Gastroesophageal sphincter (tissue), 3 donors: ENCODE measurements around the gene DDX54.

ENCODE experiments used
- POLR2A ChIP-seq, 2 donors: fragments of 450-650 bp; IDR thresholded peaks; one replicate each; pipeline ENCODE4 v1.6.1; 2017; ENCODE audit warnings: antibody characterized with exemption in 2 of 2, mild to moderate bottlenecking in 2 of 2, moderate library complexity in 1 of 2
- TF ChIP-seq, protein P1 (sequence below), 4 experiments: fragments of 200-600 bp in 2 of 4; fragments of 450-650 bp in 2 of 4; sonication (generic) in 1 of 4; IDR thresholded peaks; one replicate each; pipeline ENCODE4 v1.5.1; 2017 to 2019; ENCODE audit warnings: antibody characterized with exemption in 4 of 4, mild to moderate bottlenecking in 2 of 4, moderate library complexity in 2 of 4

DNA sequence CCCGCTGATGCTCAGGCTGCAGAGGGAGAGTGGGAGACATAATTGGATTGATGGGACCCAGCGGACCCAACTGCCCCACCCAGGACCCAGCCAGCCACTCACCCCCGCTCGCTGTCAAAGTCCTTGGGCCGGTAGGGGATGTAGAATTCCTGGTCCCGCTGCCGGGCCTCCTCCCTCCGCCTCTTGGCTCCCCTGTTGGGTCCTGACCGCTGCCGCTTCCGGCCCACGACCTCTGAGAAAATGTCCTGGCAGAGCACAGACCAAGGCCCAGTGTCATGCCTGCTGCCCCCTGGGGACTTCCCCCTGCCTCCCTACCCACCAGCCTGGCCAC, 22.3 kb downstream of the DDX54 start:
- TF ChIP-seq, protein P1, sequence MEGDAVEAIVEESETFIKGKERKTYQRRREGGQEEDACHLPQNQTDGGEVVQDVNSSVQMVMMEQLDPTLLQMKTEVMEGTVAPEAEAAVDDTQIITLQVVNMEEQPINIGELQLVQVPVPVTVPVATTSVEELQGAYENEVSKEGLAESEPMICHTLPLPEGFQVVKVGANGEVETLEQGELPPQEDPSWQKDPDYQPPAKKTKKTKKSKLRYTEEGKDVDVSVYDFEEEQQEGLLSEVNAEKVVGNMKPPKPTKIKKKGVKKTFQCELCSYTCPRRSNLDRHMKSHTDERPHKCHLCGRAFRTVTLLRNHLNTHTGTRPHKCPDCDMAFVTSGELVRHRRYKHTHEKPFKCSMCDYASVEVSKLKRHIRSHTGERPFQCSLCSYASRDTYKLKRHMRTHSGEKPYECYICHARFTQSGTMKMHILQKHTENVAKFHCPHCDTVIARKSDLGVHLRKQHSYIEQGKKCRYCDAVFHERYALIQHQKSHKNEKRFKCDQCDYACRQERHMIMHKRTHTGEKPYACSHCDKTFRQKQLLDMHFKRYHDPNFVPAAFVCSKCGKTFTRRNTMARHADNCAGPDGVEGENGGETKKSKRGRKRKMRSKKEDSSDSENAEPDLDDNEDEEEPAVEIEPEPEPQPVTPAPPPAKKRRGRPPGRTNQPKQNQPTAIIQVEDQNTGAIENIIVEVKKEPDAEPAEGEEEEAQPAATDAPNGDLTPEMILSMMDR (IDR thresholded peaks at IDR 0.05), result no peak
- TF ChIP-seq POLR2A (IDR thresholded peaks at IDR 0.05), result no peak
